HEK293 (cell line): ENCODE data around the gene ZC3H7B.
A peak's percentile ranks its signal among the peaks of the same experiment; 100 is the strongest.

Experiments
- CTCF ChIA-PET: fragments of 350-600 bp; formaldehyde crosslinking; extraction: SDS; loops from one replicate; lab custom pipeline; 2021; ENCODE audit warnings: antibody characterized with exemption; lab: Yijun Ruan, JAX
- POLR2A ChIA-PET: fragments of 300-600 bp; formaldehyde crosslinking; extraction: SDS; loops from one replicate; lab custom pipeline; 2020; ENCODE audit warnings: antibody characterized with exemption, inconsistent platforms; lab: Yijun Ruan, JAX
- H3K27ac ChIP-seq: fragments of 200-500 bp; sonication (Bioruptor generic); 2 replicates; pipeline ENCODE4 v1.5.1; 2014; ENCODE audit warnings: low read depth, low read length, control low read depth, inconsistent platforms; ENCODE audit errors: extremely low read depth
- H3K36me3 ChIP-seq, 2 experiments: fragments of 200-500 bp in 1 of 2; sonication (Bioruptor generic) in 1 of 2; 1 replicate in 1 of 2; 2 replicates in 1 of 2; pipeline ENCODE4 v1.5.1; 2014 to 2017; ENCODE audit warnings: inconsistent platforms in 2 of 2, low read length in 2 of 2; ENCODE audit not compliant: control insufficient read depth in 2 of 2, insufficient read depth in 1 of 2
- H3K4me1 ChIP-seq: fragments of 200-500 bp; sonication (Bioruptor generic); 2 replicates; pipeline ENCODE4 v1.5.1; 2014; ENCODE audit warnings: mild to moderate bottlenecking, low read length, inconsistent platforms; ENCODE audit not compliant: control insufficient read depth, insufficient read depth
- H3K4me3 ChIP-seq: 2 replicates; pipeline ENCODE4 v1.5.1; 2011; ENCODE audit warnings: low read depth, mild to moderate bottlenecking, control low read depth, low read length, moderate library complexity
- H3K9me3 ChIP-seq: fragments of 200-500 bp; sonication (Bioruptor generic); 2 replicates; pipeline ENCODE4 v1.5.1; 2014; ENCODE audit warnings: low read depth, low read length, inconsistent platforms; ENCODE audit not compliant: control insufficient read depth, insufficient read depth
- GLIS1 ChIP-seq: fragments of 450-650 bp; formaldehyde crosslinking; IDR thresholded peaks from 2 replicates; pipeline ENCODE4 v1.5.1; 2016; ENCODE audit warnings: missing biosample characterization, missing genetic modification characterization
- KLF8 ChIP-seq: fragments of 450-650 bp; formaldehyde crosslinking; IDR thresholded peaks from 2 replicates; pipeline ENCODE4 v1.5.1; 2016; ENCODE audit warnings: missing biosample characterization, missing genetic modification characterization
- MEIS1 ChIP-seq: sonication (generic); formaldehyde crosslinking; IDR thresholded peaks from 2 replicates; pipeline ENCODE4 v1.8.1; 2022; ENCODE audit warnings: missing genetic modification reagents, mild to moderate bottlenecking, borderline replicate concordance
- OVOL3 ChIP-seq: fragments of 450-650 bp; formaldehyde crosslinking; IDR thresholded peaks from 2 replicates; pipeline ENCODE4 v1.5.1; 2016; ENCODE audit warnings: missing biosample characterization, missing genetic modification characterization
- PRDM10 ChIP-seq: fragments of 450-650 bp; formaldehyde crosslinking; IDR thresholded peaks from 2 replicates; pipeline ENCODE4 v1.5.1; 2016; ENCODE audit warnings: missing biosample characterization, missing genetic modification characterization
- SCRT2 ChIP-seq: fragments of 450-650 bp; formaldehyde crosslinking; IDR thresholded peaks from 2 replicates; pipeline ENCODE4 v1.5.1; 2016; ENCODE audit warnings: missing biosample characterization, missing genetic modification characterization
- WT1 ChIP-seq: fragments of 450-650 bp; formaldehyde crosslinking; IDR thresholded peaks from 2 replicates; pipeline ENCODE4 v1.5.1; 2016; ENCODE audit warnings: missing biosample characterization, missing genetic modification characterization
- ZBTB17 ChIP-seq: fragments of 450-650 bp; formaldehyde crosslinking; IDR thresholded peaks from 2 replicates; pipeline ENCODE4 v1.5.1; 2016; ENCODE audit warnings: missing biosample characterization, missing genetic modification characterization
- ZBTB20 ChIP-seq: fragments of 450-650 bp; formaldehyde crosslinking; IDR thresholded peaks from 2 replicates; pipeline ENCODE4 v1.5.1; 2016; ENCODE audit warnings: missing biosample characterization, missing genetic modification characterization
- ZIC2 ChIP-seq: fragments of 450-650 bp; formaldehyde crosslinking; IDR thresholded peaks from 2 replicates; pipeline ENCODE4 v1.5.1; 2016; ENCODE audit warnings: missing biosample characterization, missing genetic modification characterization
- ZNF10 ChIP-seq: fragments of 450-650 bp; formaldehyde crosslinking; IDR thresholded peaks from 2 replicates; pipeline ENCODE4 v1.5.1; 2017; ENCODE audit warnings: missing biosample characterization, missing genetic modification characterization
- ZNF248 ChIP-seq: fragments of 450-650 bp; formaldehyde crosslinking; IDR thresholded peaks from 2 replicates; pipeline ENCODE4 v1.5.1; 2017; ENCODE audit warnings: missing biosample characterization, missing genetic modification characterization
- ZNF335 ChIP-seq: fragments of 450-650 bp; formaldehyde crosslinking; conservative IDR thresholded peaks from 2 replicates; pipeline ENCODE4 v1.5.1; 2016; ENCODE audit warnings: missing biosample characterization, missing genetic modification characterization
- ZNF362 ChIP-seq: fragments of 450-650 bp; formaldehyde crosslinking; IDR thresholded peaks from 2 replicates; pipeline ENCODE4 v1.5.1; 2016; ENCODE audit warnings: missing biosample characterization, missing genetic modification characterization
- ZNF394 ChIP-seq: fragments of 450-650 bp; formaldehyde crosslinking; IDR thresholded peaks from 2 replicates; pipeline ENCODE4 v1.5.1; 2016; ENCODE audit warnings: missing biosample characterization, missing genetic modification characterization, mild to moderate bottlenecking, moderate library complexity, borderline replicate concordance
- ZNF488 ChIP-seq: fragments of 450-650 bp; formaldehyde crosslinking; IDR thresholded peaks from 2 replicates; pipeline ENCODE4 v1.5.1; 2016; ENCODE audit warnings: missing biosample characterization, missing genetic modification characterization
- ZNF513 ChIP-seq: fragments of 450-650 bp; IDR thresholded peaks from 2 replicates; pipeline ENCODE4 v1.5.1; 2018; ENCODE audit warnings: missing biosample characterization, missing genetic modification characterization
- ZNF596 ChIP-seq: fragments of 450-650 bp; IDR thresholded peaks from 2 replicates; pipeline ENCODE4 v1.5.0; 2018; ENCODE audit warnings: missing biosample characterization, mild to moderate bottlenecking, missing genetic modification characterization, moderate library complexity
- ZNF600 ChIP-seq: fragments of 450-650 bp; formaldehyde crosslinking; IDR thresholded peaks from 2 replicates; pipeline ENCODE4 v1.5.1; 2016; ENCODE audit warnings: missing biosample characterization, missing genetic modification characterization
- ZNF629 ChIP-seq: fragments of 450-650 bp; formaldehyde crosslinking; IDR thresholded peaks from 2 replicates; pipeline ENCODE4 v1.5.1; 2017; ENCODE audit warnings: missing biosample characterization, missing genetic modification characterization
- ZNF658 ChIP-seq: fragments of 450-650 bp; formaldehyde crosslinking; IDR thresholded peaks from 2 replicates; pipeline ENCODE4; 2016; ENCODE audit warnings: missing biosample characterization, missing genetic modification characterization
- ZNF707 ChIP-seq: fragments of 450-650 bp; formaldehyde crosslinking; IDR thresholded peaks from 2 replicates; pipeline ENCODE4 v1.5.1; 2016; ENCODE audit warnings: missing biosample characterization, missing genetic modification characterization
- ZNF747 ChIP-seq: fragments of 450-650 bp; formaldehyde crosslinking; IDR thresholded peaks from 2 replicates; pipeline ENCODE4 v1.5.1; 2016; ENCODE audit warnings: missing biosample characterization, missing genetic modification characterization
- ZNF768 ChIP-seq: fragments of 450-650 bp; formaldehyde crosslinking; IDR thresholded peaks from 2 replicates; pipeline ENCODE4 v1.5.1; 2018; ENCODE audit warnings: missing biosample characterization, mild to moderate bottlenecking, missing genetic modification characterization
- ZNF785 ChIP-seq: fragments of 450-650 bp; formaldehyde crosslinking; IDR thresholded peaks from 2 replicates; pipeline ENCODE4 v1.5.1; 2016; ENCODE audit warnings: missing biosample characterization, missing genetic modification characterization

ZC3H7B gene

GRCh38 chr22:41256254-41257253, 44.8 kb upstream of the ZC3H7B start:
- H3K27ac ChIP-seq: peak overlapping the region; percentile 68; the same call in 1 of the 2 replicates
- TF ChIP-seq ZNF747 (tag by site-specific recombination) (no peak), ZNF629 (tag by site-specific recombination) (peak; percentile 20; the same call in 1 of the 2 replicates), ZNF10 (tag by site-specific recombination) (no peak), SCRT2 (tag by site-specific recombination) (peak; percentile 64), ZNF785 (no peak), WT1 (tag by site-specific recombination) (peak; percentile 79), ZNF248 (tag by site-specific recombination) (no peak), ZIC2 (peak; percentile 39), GLIS1 (tag by site-specific recombination) (peak; percentile 39), MEIS1 (CRISPR knock-in tag) (no peak), ZNF335 (tag by site-specific recombination) (0 out of 2 replicates have a peak, but pooled peaks have one; percentile 26), ZNF768 (tag by site-specific recombination) (no peak), ZNF600 (tag by site-specific recombination) (0 out of 2 replicates have a peak, but pooled peaks have one; percentile 21), ZNF394 (tag by site-specific recombination) (peak; percentile 40; the same call in 1 of the 2 replicates), KLF8 (peak; percentile 42; the same call in 1 of the 2 replicates), ZBTB20 (tag by site-specific recombination) (no peak), PRDM10 (tag by site-specific recombination) (peak; percentile 18; the same call in 1 of the 2 replicates)
- H3K4me1 ChIP-seq: peaks cover 6% of the 10 kb centered on the region; the same call in 1 of the 2 replicates
- no peaks in the 10 kb centered on the region for H3K9me3 ChIP-seq
- POLR2A ChIA-PET: interaction anchor here (1.1 to 2.0 kb wide), 3 partner anchors 11 to 25 kb away, joined by 3 to 5 read pairs (median 4); no protein-coding TSS in a partner anchor
- H3K36me3 ChIP-seq: peaks cover 77 to 98% of the 10 kb centered on the region in 2 experiments
- CTCF ChIA-PET: interaction anchor here (0.8 to 1.3 kb wide), 4 partner anchors 11 to 147 kb away, joined by 3 to 4 read pairs (median 4); no protein-coding TSS in a partner anchor
- no peak overlapping the region for H3K4me3 ChIP-seq

GRCh38 chr22:41257696-41258095, 43.6 kb upstream of the ZC3H7B start:
- Histone ChIP-seq H3K4me1 (peaks cover 6% of the 10 kb centered on the region; the same call in 1 of the 2 replicates), H3K9me3 (no peaks in the 10 kb centered on the region), H3K27ac (peak overlapping the region; percentile 47), H3K4me3 (no peak overlapping the region), H3K36me3 (peaks cover 75 to 99% of the 10 kb centered on the region in 2 experiments)
- POLR2A ChIA-PET: interaction anchor here (0.9 to 2.0 kb wide), 4 partner anchors 12 to 60 kb away, joined by 3 to 5 read pairs (median 4); no protein-coding TSS in a partner anchor
- CTCF ChIA-PET: interaction anchor here (1.3 kb wide), 1 partner anchor 146 kb away, joined by 3 read pairs; no protein-coding TSS in a partner anchor
- no peak for TF ChIP-seq ZNF707 (tag by site-specific recombination)
- no peak for TF ChIP-seq ZBTB17 (tag by site-specific recombination)
- TF ChIP-seq OVOL3 (tag by site-specific recombination): no peak
- TF ChIP-seq ZNF335 (tag by site-specific recombination): no peak
- no peak for TF ChIP-seq ZNF513 (tag by site-specific recombination)
- no peak for TF ChIP-seq ZNF362 (tag by site-specific recombination)
- TF ChIP-seq ZNF658 (tag by site-specific recombination): no peak
- TF ChIP-seq ZNF596: no peak
- TF ChIP-seq ZNF488 (tag by site-specific recombination): no peak
